Activated CD4-positive, alpha-beta memory T cell treated with anti-CD3 and anti-CD28 coated beads for 36 hours (primary cell): ENCODE results near the gene SOX15. TPM values are rescaled to one million over a fixed set of nuclear protein-coding genes. Genes with fewer than 3 reads are reported as not detected.

Experiments used
- CTCF ChIA-PET: fragments of 350-600 bp; sonication (Branson Sonifier 250); formaldehyde crosslinking; loops from one replicate; lab custom pipeline; 2021; ENCODE audit warnings: antibody characterized with exemption, inconsistent platforms; lab: Charles Lee
- POLR2A ChIA-PET: fragments of 350-600 bp; sonication (Branson Sonifier 250); formaldehyde crosslinking; loops from one replicate; lab custom pipeline; 2021; ENCODE audit warnings: antibody characterized with exemption; lab: Charles Lee
- DNase-seq: peaks from one replicate; pipeline ENCODE4 v3.0.0-alpha.2; 2020
- H3K27ac Mint-ChIP-seq: one replicate; pipeline ENCODE4 v1.8.0; 2021; ENCODE audit warnings: mixed read lengths
- H3K27me3 Mint-ChIP-seq: one replicate; pipeline ENCODE4 v1.8.0; 2021; ENCODE audit warnings: mixed read lengths
- H3K36me3 Mint-ChIP-seq: one replicate; pipeline ENCODE4 v1.8.0; 2021; ENCODE audit warnings: mixed read lengths
- H3K4me1 Mint-ChIP-seq: one replicate; pipeline ENCODE4 v1.8.0; 2021; ENCODE audit warnings: low read depth, mixed read lengths
- H3K4me3 Mint-ChIP-seq: one replicate; pipeline ENCODE4 v1.8.0; 2021; ENCODE audit warnings: mild to moderate bottlenecking, mixed read lengths
- H3K9me3 Mint-ChIP-seq: one replicate; pipeline ENCODE4 v1.8.0; 2021; ENCODE audit warnings: mixed read lengths
- intact Hi-C: fragments of 100-400 bp; cut with micrococcal nuclease; formaldehyde crosslinking; loops from one replicate; pipeline ENCODE4 v1.15.1; 2023
- total RNA-seq, 2 experiments: library from RNA; stranded (reverse); gene quantifications; one replicate each; pipeline ENCODE4 v1.2.3, GENCODE V29; 2021

SOX15 gene
- under 1 TPM in 1 of 2 experiments, not detected in 1; 0.29 TPM for total RNA-seq

DNA sequence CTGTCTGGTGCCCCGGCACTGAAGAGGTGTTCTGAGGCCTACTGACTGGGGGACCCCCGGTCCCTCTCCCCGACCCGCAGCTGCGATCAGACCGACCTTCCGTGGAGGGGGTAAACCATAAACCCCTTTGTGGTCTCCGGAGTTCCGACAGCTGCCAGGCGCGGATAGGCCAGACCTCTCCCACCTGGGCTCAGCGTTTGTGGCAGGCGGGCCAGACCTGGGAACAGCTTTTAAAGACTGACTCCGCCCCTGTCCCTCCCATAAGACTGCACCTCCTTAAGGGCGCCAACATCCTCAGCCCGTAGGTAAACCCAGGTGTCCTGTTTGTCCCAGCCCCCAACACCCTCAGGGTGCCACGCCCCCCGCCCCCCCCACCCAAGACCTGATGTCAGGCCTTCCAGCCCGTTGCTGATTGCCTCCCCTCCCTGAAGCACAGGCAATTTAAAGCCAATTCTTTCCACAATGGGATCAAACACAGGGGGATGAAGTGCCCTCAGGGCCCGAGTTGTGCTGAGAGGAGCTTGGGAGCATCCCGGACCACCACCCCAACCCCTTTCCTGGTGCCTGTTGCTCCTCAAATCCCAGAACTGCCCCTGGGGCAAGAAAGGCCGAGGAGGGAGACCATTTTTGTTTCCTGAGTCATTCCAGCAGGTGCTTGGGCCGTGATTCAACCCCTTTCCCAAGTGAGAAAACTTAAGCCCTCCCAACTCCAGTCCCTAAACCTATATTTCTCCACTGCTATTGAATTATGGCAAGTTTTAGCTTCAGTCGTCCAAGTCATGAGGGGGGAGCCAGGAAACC is at the start of gene SOX15:
TSS of gene SOX15 (minus strand) at position 204 of the 801 bp plus-strand sequence. CDS start 418 bp downstream, outside the sequence.
- Mint-ChIP-seq H3K4me3 (no peak within 1 kb of the TSS), H3K9me3 (no peaks in the 10 kb centered on the region), H3K27ac (no peak within 1 kb of the TSS), H3K27me3 (no peaks in the 10 kb centered on the region), H3K4me1 (peaks cover 5% of the 10 kb centered on the region), H3K36me3 (peaks cover 36% of the 10 kb centered on the region)
- POLR2A ChIA-PET: interaction anchor here (1.2 to 1.6 kb wide), 3 partner anchors 9 to 105 kb away, joined by 3 to 9 read pairs (median 4); no protein-coding TSS in a partner anchor
- intact Hi-C loops: no loop called here
- DNase-seq: peak; percentile 11
- CTCF ChIA-PET: interaction anchor here (0.5 to 7.7 kb wide), 27 partner anchors 10 to 869 kb away, joined by 3 to 57 read pairs (median 5); partner anchors contain the start of genes CD68, FXR2, SAT2 and SENP3

DNA sequence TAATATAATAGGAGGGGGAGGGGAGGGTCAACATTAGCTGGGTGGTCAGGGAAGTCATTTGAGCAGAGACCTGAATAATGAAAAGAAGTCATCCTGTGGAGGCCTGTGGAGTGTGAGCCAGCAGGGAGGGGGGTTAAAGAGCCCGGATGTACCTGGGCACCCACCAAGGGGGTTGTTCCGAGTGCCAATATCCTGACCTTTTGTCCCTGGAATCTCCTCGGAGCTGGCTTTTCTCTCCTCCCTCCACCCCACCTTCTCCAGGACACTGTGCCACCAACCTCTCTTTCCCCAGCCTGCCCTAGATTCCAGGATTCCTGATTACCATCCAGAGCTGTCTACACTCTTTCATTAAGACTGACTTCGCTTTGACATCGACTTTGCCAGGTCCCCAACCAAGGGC is 46.3 kb upstream of the SOX15 start:
- ChIA-PET CTCF (no interaction called here), POLR2A (no interaction called here)
- no peaks in the 10 kb centered on the region for H3K9me3 Mint-ChIP-seq
- H3K4me3 Mint-ChIP-seq: no peak overlapping the region
- DNase-seq: no peak
- H3K27me3 Mint-ChIP-seq: no peaks in the 10 kb centered on the region
- H3K27ac Mint-ChIP-seq: no peak overlapping the region
- intact Hi-C loops: no loop called here
- no peaks in the 10 kb centered on the region for H3K4me1 Mint-ChIP-seq
- no peaks in the 10 kb centered on the region for H3K36me3 Mint-ChIP-seq

GRCh38 chr17:7634384-7634783 is 44.5 kb upstream of the SOX15 start:
- intact Hi-C loops: no loop called here
- no peak overlapping the region for H3K27ac Mint-ChIP-seq
- no peak overlapping the region for H3K4me3 Mint-ChIP-seq
- H3K9me3 Mint-ChIP-seq: no peaks in the 10 kb centered on the region
- peak; percentile 54 for DNase-seq
- ChIA-PET CTCF (interaction anchor here (1.2 to 5.8 kb wide), 3 partner anchors 9 to 54 kb away, joined by 3 to 61 read pairs (median 4); partner anchors contain the start of genes TP53 and WRAP53), POLR2A (interaction anchor here (0.6 kb wide), 1 partner anchor 203 kb away, joined by 3 read pairs; no protein-coding TSS in a partner anchor)
- H3K36me3 Mint-ChIP-seq: no peaks in the 10 kb centered on the region
- H3K27me3 Mint-ChIP-seq: no peaks in the 10 kb centered on the region
- no peaks in the 10 kb centered on the region for H3K4me1 Mint-ChIP-seq

DNA sequence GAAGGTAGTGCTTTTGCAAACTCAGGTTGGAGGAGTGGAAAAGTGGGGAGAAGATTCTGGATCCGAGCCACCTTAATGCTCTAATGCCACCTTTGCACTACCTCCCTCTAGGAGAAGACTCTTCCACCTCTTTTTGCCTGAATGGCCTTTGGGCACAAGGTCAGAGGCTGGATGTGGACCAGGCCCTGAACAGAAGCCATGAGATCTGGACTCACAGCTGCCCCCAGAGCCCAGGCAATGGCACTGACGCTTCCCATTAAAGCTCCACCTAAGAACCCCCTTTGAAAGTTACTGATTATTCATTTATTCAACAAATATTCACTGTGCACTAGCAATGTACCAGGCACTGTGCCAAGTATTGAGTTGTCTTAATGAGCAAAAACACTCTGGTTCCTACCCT is 43.2 kb upstream of the SOX15 start:
- intact Hi-C loops: no loop called here
- Mint-ChIP-seq H3K4me3 (no peak overlapping the region), H3K4me1 (no peaks in the 10 kb centered on the region), H3K27me3 (no peaks in the 10 kb centered on the region), H3K27ac (no peak overlapping the region), H3K36me3 (no peaks in the 10 kb centered on the region), H3K9me3 (no peaks in the 10 kb centered on the region)
- CTCF ChIA-PET: interaction anchor here (0.9 to 5.8 kb wide), 8 partner anchors 12 to 117 kb away, joined by 3 to 61 read pairs (median 4); partner anchors contain the start of genes FXR2, TP53 and WRAP53
- POLR2A ChIA-PET: interaction anchor here (1.9 kb wide), 1 partner anchor 54 kb away, joined by 11 read pairs; the partner anchor contains the start of gene TP53
- no peak for DNase-seq

DNA sequence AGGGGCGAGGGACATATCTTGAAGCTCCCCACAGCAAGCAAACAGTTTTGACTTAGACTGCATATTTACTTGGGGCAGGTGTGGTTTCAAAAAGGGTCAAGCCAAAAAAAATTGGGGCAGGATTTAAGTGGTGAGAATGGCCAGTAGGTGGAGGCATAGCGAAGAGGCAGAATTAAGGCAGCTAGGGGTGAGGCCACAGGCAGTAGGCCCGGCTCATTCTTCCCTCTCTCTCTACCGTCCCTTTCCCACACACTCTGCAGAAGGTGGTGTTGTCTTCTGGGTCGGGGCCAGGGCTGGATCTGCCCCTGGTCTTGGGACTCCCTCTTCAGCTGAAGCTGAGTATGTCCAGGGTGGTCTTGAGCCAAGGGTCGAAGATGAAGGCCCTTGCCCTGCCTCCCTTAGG is 42.6 kb upstream of the SOX15 start:
- Mint-ChIP-seq H3K27ac (no peak overlapping the region), H3K4me3 (no peak overlapping the region), H3K27me3 (no peaks in the 10 kb centered on the region), H3K9me3 (no peaks in the 10 kb centered on the region), H3K36me3 (no peaks in the 10 kb centered on the region), H3K4me1 (peaks cover 2% of the 10 kb centered on the region)
- CTCF ChIA-PET: interaction anchor here (0.8 to 5.8 kb wide), 10 partner anchors 10 to 117 kb away, joined by 3 to 61 read pairs (median 4); partner anchors contain the start of genes FXR2, TP53 and WRAP53
- DNase-seq: peak; percentile 49
- POLR2A ChIA-PET: interaction anchor here (1.9 kb wide), 1 partner anchor 54 kb away, joined by 11 read pairs; the partner anchor contains the start of gene TP53
- intact Hi-C loops: loop anchor here (1.0 kb wide), 1 partner anchor 56 kb away; the partner anchor contains the start of gene WRAP53

- Mint-ChIP-seq H3K27ac (no peak overlapping the region), H3K27me3 (no peaks in the 10 kb centered on the region), H3K4me3 (no peak overlapping the region), H3K36me3 (no peaks in the 10 kb centered on the region), H3K9me3 (no peaks in the 10 kb centered on the region), H3K4me1 (peaks cover 6% of the 10 kb centered on the region)
- ChIA-PET POLR2A (interaction anchor here (1.9 kb wide), 1 partner anchor 55 kb away, joined by 11 read pairs; the partner anchor contains the start of gene TP53), CTCF (interaction anchor here (0.8 to 5.8 kb wide), 10 partner anchors 11 to 123 kb away, joined by 3 to 61 read pairs (median 4); partner anchors contain the start of genes DNAH2, FXR2, TP53 and WRAP53)
- intact Hi-C loops: loop anchor here (1.0 kb wide), 1 partner anchor 57 kb away; the partner anchor contains the start of gene WRAP53
- DNase-seq: no peak
These were observed 41.8 kb upstream of the SOX15 start for GRCh38 chr17:7631398-7632380.

DNA sequence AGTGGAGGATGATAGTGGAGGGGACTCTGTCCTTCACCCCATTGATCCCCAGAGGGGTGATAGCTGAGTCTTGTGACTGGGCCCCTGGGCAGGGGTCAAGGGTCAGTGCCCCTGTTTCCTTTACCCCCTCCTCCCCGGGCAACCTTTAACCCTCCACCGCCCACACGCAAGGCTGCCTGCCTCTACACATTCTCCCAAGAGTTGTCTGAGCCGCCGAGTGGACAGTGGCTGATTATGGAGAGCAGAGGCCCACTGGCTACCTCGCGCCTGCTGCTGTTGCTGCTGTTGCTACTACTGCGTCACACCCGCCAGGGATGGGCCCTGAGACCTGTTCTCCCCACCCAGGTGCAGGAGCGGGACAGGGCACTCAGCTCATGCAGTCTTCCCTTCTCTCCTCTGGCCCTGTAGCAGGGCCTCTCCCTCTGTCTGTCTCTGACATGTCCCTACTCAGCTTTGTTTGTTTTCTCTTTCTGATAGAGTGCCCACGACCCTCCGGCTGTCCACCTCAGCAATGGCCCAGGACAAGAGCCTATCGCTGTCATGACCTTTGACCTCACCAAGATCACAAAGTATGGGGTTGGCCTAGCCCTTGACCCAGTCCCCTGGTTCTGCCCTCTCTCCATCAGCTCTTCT is 40.2 kb upstream of the SOX15 start, which contains the start of gene SHBG:
TSS of gene SHBG (plus strand) at position 197 of the 633 bp plus-strand sequence. CDS start at position 235, 38 bp downstream.
- intact Hi-C loops: no loop called here
- CTCF ChIA-PET: interaction anchor here (0.8 to 5.8 kb wide), 4 partner anchors 11 to 87 kb away, joined by 3 to 61 read pairs (median 4); partner anchors contain the start of genes DNAH2, TP53 and WRAP53

DNA sequence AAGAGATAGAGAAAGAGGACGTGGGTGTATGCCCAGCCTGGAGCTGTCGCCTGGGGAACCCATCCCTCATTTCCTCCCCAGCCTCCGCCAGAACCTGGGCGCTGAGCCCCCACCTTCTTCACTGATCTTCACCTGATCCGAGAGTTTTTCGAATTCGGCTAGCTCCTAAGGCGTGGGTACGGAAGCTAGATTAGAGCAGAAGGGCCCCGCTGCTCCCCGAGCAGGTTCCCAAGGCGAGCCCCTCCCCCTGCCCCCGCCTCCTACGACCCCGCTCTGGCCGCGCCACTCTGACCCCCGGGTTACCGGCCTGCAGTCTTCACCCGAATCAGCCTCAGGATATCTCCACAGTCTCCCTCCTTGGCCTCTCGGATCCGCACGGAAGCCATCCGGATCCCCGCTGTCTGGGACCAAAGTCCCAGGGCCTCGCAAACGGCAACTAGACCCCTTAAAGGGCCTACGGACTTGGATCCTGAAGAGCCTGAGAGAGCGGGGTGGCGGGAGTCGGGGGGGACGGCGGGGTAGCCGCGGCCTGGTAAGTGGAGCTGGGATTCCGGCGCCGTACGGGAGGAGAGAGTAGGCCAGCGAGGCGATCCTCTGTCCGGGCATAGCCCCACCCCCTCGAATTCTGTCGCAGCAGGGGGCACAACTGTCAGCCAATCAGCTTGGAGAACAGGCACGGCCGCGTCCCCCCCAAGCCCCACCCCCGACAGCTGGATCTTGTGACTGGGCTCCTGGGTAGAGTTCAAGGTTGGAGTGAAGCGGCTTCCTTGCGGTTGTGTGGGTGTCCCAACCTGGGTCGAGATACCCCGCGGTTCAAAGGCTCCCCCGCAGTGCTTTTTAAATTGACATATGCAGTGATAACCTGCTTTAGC is 37.6 kb upstream of the SOX15 start, which contains the start of gene SAT2:
TSS of gene SAT2 (minus strand) at position 572 of the 872 bp plus-strand sequence. CDS start at position 386, 186 bp downstream.
- H3K4me1 Mint-ChIP-seq: peaks cover 11% of the 10 kb centered on the region
- CTCF ChIA-PET: interaction anchor here (0.7 to 3.1 kb wide), 10 partner anchors 10 to 115 kb away, joined by 3 to 26 read pairs (median 4); partner anchors contain the start of genes FXR2, MPDU1, TP53 and WRAP53

More for the DNA sequence above, 40.2 kb upstream of the SOX15 start, which contains the start of gene SHBG:
- no peaks in the 10 kb centered on the region for H3K9me3 Mint-ChIP-seq
- DNase-seq: no peak
- peaks cover 11% of the 10 kb centered on the region for H3K4me1 Mint-ChIP-seq
- H3K36me3 Mint-ChIP-seq: no peaks in the 10 kb centered on the region
- no peak within 1 kb of the TSS for H3K27ac Mint-ChIP-seq
- H3K4me3 Mint-ChIP-seq: no peak within 1 kb of the TSS
- H3K27me3 Mint-ChIP-seq: no peaks in the 10 kb centered on the region
- POLR2A ChIA-PET: no interaction called here

DNA sequence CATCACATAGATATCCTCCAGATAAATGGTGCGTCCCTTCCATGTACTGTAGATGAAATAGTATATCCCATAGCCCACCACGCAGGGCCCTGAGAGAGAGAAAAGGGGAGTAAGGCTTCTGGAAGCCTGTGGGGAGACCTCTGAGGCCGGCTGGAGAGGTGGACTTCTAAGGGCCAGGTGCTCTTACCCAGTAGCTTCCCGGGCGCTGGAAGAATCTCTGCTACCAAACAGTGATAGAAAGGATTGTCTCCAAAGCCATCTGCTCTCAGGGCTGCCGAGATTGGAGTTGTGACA is 37.0 kb upstream of the SOX15 start:
- ChIA-PET CTCF (interaction anchor here (1.2 to 3.1 kb wide), 6 partner anchors 9 to 61 kb away, joined by 4 to 26 read pairs (median 7); partner anchors contain the start of genes FXR2, MPDU1, TP53 and WRAP53), POLR2A (interaction anchor here (0.9 to 2.4 kb wide), 4 partner anchors 12 to 60 kb away, joined by 3 to 24 read pairs (median 6); partner anchors contain the start of genes ATP1B2, FXR2, TP53 and WRAP53)
- Mint-ChIP-seq H3K27me3 (no peaks in the 10 kb centered on the region), H3K36me3 (no peaks in the 10 kb centered on the region), H3K9me3 (no peaks in the 10 kb centered on the region), H3K4me3 (peak overlapping the region; percentile 89), H3K4me1 (peaks cover 11% of the 10 kb centered on the region), H3K27ac (no peak overlapping the region)
- DNase-seq: no peak
- intact Hi-C loops: loop anchor here (1.0 kb wide), 1 partner anchor 12 kb away; no protein-coding TSS in a partner anchor

More for the DNA sequence above, 37.6 kb upstream of the SOX15 start, which contains the start of gene SAT2:
- no peaks in the 10 kb centered on the region for H3K27me3 Mint-ChIP-seq
- no peaks in the 10 kb centered on the region for H3K9me3 Mint-ChIP-seq
- peak; percentile 92 for DNase-seq
- H3K27ac Mint-ChIP-seq: peak within 1 kb of the TSS; percentile 58
- peak within 1 kb of the TSS; percentile 89 for H3K4me3 Mint-ChIP-seq
- POLR2A ChIA-PET: interaction anchor here (0.9 to 2.4 kb wide), 4 partner anchors 12 to 59 kb away, joined by 3 to 24 read pairs (median 6); partner anchors contain the start of genes ATP1B2, FXR2, TP53 and WRAP53
- intact Hi-C loops: loop anchor here (1.0 kb wide), 1 partner anchor 12 kb away; no protein-coding TSS in a partner anchor
- no peaks in the 10 kb centered on the region for H3K36me3 Mint-ChIP-seq
